GM23338 (cell line): ENCODE data around the gene PYCR2. TPM values are rescaled to one million over a fixed set of nuclear protein-coding genes. Genes with fewer than 3 reads are reported as not detected.

Source experiments
- ATAC-seq: fragments of 200-7000 bp; cut with Tn5 transposase; 3 replicates; pipeline ENCODE4 v1.9.1; 2020
- DNase-seq: peaks from one replicate; pipeline ENCODE4 v3.0.0-alpha.2; 2015; ENCODE audit warnings: low spot score
- H2AFZ ChIP-seq: fragments of 200-600 bp; sonication (generic); 2 replicates; pipeline ENCODE4 v1.8.0; 2016; ENCODE audit warnings: antibody characterized with exemption, mild to moderate bottlenecking, moderate library complexity
- H3F3A ChIP-seq: fragments of 200-600 bp; sonication (generic); replicated peaks from 2 replicates; pipeline ENCODE4 v1.8.0; 2017; ENCODE audit warnings: antibody characterized with exemption, mixed run types, low read depth
- H3K27ac ChIP-seq: fragments of 200-600 bp; sonication (generic); 2 replicates; pipeline ENCODE4 v1.6.1; 2016; ENCODE audit warnings: low read depth
- H3K27me3 ChIP-seq: fragments of 200-600 bp; sonication (generic); 2 replicates; pipeline ENCODE4 v1.8.0; 2016; ENCODE audit warnings: mild to moderate bottlenecking, mixed run types, moderate library complexity; ENCODE audit not compliant: insufficient read depth
- H3K36me3 ChIP-seq: fragments of 200-600 bp; sonication (generic); 2 replicates; pipeline ENCODE4 v1.8.0; 2016; ENCODE audit warnings: mild to moderate bottlenecking; ENCODE audit not compliant: insufficient read depth
- H3K4me1 ChIP-seq: fragments of 200-600 bp; sonication (generic); 2 replicates; pipeline ENCODE4 v1.8.0; 2016; ENCODE audit warnings: mild to moderate bottlenecking, moderate library complexity; ENCODE audit not compliant: insufficient read depth
- H3K4me2 ChIP-seq: fragments of 200-600 bp; sonication (generic); 2 replicates; pipeline ENCODE4 v1.7.1; 2017; ENCODE audit warnings: mixed run types
- H3K4me3 ChIP-seq: fragments of 200-600 bp; sonication (generic); 2 replicates; pipeline ENCODE4 v1.6.1; 2016; ENCODE audit warnings: mixed run types
- H3K79me2 ChIP-seq: fragments of 200-600 bp; sonication (generic); replicated peaks from 2 replicates; pipeline ENCODE4 v1.8.0; 2017; ENCODE audit warnings: mild to moderate bottlenecking; ENCODE audit not compliant: insufficient read depth
- H3K9me2 ChIP-seq: fragments of 200-600 bp; sonication (generic); 2 replicates; pipeline ENCODE4 v1.8.0; 2017; ENCODE audit not compliant: insufficient read depth
- H4K20me1 ChIP-seq: fragments of 200-600 bp; sonication (generic); replicated peaks from 2 replicates; pipeline ENCODE4 v1.8.0; 2017; ENCODE audit warnings: mild to moderate bottlenecking; ENCODE audit not compliant: insufficient read depth
- H3K27ac Mint-ChIP-seq: 2 replicates; pipeline ENCODE4 v1.8.0; 2020; ENCODE audit warnings: inconsistent platforms, mild to moderate bottlenecking, moderate library complexity, mixed read lengths
- H3K27me3 Mint-ChIP-seq: 3 replicates; pipeline ENCODE4 v1.8.0; 2022; ENCODE audit warnings: low read depth, mild to moderate bottlenecking, moderate library complexity, mixed read lengths, inconsistent platforms; ENCODE audit not compliant: insufficient read depth, poor library complexity
- H3K36me3 Mint-ChIP-seq: 3 replicates; pipeline ENCODE4 v1.8.0; 2021; ENCODE audit warnings: low read depth, mild to moderate bottlenecking, inconsistent platforms, moderate library complexity, mixed read lengths
- H3K4me1 Mint-ChIP-seq: 3 replicates; pipeline ENCODE4 v1.8.0; 2020; ENCODE audit warnings: mild to moderate bottlenecking, inconsistent platforms, mixed read lengths
- H3K4me3 Mint-ChIP-seq: 3 replicates; pipeline ENCODE4 v1.8.0; 2021; ENCODE audit warnings: moderate library complexity, mild to moderate bottlenecking, inconsistent platforms, mixed read lengths
- H3K9me3 Mint-ChIP-seq: 3 replicates; pipeline ENCODE4 v1.8.0; 2020; ENCODE audit warnings: moderate library complexity, mild to moderate bottlenecking, inconsistent platforms, mixed read lengths
- CREB1 ChIP-seq: fragments of 250-450 bp; sonication (Bioruptor Pico); IDR thresholded peaks from 2 replicates; pipeline ENCODE4 v1.5.0; 2020; ENCODE audit warnings: low read depth, mild to moderate bottlenecking, moderate library complexity
- EZH2 ChIP-seq: fragments of 200-600 bp; sonication (generic); IDR thresholded peaks from one replicate; pipeline ENCODE4 v1.8.0; 2017; ENCODE audit warnings: antibody characterized with exemption, mild to moderate bottlenecking, low read depth; ENCODE audit not compliant: unreplicated experiment
- EZH2phosphoT487 ChIP-seq: fragments of 200-600 bp; sonication (generic); IDR thresholded peaks from one replicate; pipeline ENCODE4 v1.8.1; 2018; ENCODE audit warnings: antibody characterized with exemption; ENCODE audit not compliant: unreplicated experiment
- JUNB ChIP-seq: IDR thresholded peaks from one replicate; pipeline ENCODE4 v1.6.1; 2016; ENCODE audit warnings: antibody characterized with exemption; ENCODE audit not compliant: unreplicated experiment
- NANOG ChIP-seq: IDR thresholded peaks from 2 replicates; pipeline ENCODE4 v1.6.1; 2016; ENCODE audit warnings: antibody characterized with exemption, borderline replicate concordance
- POLR2AphosphoS5 ChIP-seq: IDR thresholded peaks from 2 replicates; pipeline ENCODE4 v1.6.1; 2016; ENCODE audit warnings: antibody characterized with exemption, low read depth
- STAT1 ChIP-seq: IDR thresholded peaks from one replicate; pipeline ENCODE4 v1.6.1; 2016; ENCODE audit warnings: antibody characterized with exemption; ENCODE audit not compliant: unreplicated experiment
- ZNF114 ChIP-seq: fragments of 250-450 bp; sonication (Bioruptor Pico); IDR thresholded peaks from 2 replicates; pipeline ENCODE4 v1.5.0; 2020; ENCODE audit warnings: mild to moderate bottlenecking, moderate library complexity
- ZNF331 ChIP-seq: fragments of 250-450 bp; sonication (Bioruptor Pico); IDR thresholded peaks from 2 replicates; pipeline ENCODE4 v1.5.0; 2020; ENCODE audit warnings: low read depth, mild to moderate bottlenecking, moderate library complexity
- polyA plus RNA-seq: library from polyadenylated mRNA; unstranded; fragments of >200 nt; fragmentation: Nextera tagmentation; extraction: Ambion mirVana; gene quantifications from 2 replicates; pipeline ENCODE4 v1.2.1, GENCODE V29; 2016
- total RNA-seq: library from RNA; depleted of rRNA; stranded (reverse); fragments of >200 nt; shearing (Covaris generic); gene quantifications from 2 replicates; pipeline ENCODE4 v1.2.3, GENCODE V29; 2014
- TF ChIP-seq, protein P1 (sequence below): IDR thresholded peaks from 2 replicates; pipeline ENCODE4 v1.6.1; 2016; ENCODE audit warnings: antibody characterized with exemption
- TF ChIP-seq, protein P2 (sequence below): fragments of 250-450 bp; sonication (Bioruptor Pico); IDR thresholded peaks from 2 replicates; pipeline ENCODE4 v1.5.0; 2020; ENCODE audit warnings: mild to moderate bottlenecking, moderate library complexity
- TF ChIP-seq, protein P3 (sequence below): IDR thresholded peaks from one replicate; pipeline ENCODE4 v1.6.1; 2018; ENCODE audit warnings: antibody characterized with exemption; ENCODE audit not compliant: unreplicated experiment

The PYCR2 gene
- total and polyA plus RNA-seq, 2 experiments from 2014 or later: 89.1 to 109 TPM

DNA sequence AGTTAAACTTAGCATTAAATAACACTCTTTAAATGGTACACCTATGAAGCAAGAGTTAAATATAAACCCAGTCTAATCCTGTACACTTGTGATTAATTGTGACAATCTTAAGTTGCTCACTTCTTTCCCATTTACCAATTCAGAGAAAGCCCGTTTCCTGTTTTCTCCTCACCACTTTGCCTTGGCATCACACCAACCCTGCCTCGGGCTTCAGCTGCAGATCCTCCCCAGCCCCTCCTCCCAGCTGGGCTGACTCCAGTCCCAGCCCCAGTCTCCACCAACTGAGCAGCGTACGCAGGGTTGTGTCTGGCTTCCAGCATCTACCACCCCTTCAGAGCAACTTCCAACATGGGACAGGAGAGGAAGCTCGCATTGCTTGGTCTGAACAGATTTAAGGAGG lies 4.1 kb downstream of the PYCR2 start:
- no peak overlapping the region for H3K27ac Mint-ChIP-seq
- DNase-seq: no peak
- peaks cover 20% of the 10 kb centered on the region for H3K4me1 ChIP-seq

DNA sequence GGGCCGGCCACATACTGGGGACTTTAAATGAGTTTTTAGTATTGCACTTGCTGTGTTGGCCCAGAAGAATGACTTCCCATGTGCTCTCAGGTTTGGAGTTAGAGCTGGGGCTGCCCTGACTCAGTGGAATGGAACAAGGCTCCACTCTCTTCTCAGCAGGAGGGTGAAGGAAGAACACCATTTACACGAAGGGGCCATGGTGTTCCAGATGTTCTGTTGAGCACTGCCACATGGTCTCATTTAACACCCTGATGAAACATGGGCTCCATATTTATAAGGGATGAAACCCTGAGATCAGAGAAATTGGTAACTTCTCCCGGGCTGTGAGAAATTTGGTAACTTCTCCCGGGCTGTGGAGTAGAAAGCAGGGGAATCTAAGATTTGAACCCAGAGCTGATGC lies 5.8 kb downstream of the PYCR2 start:
- H3K27me3 ChIP-seq: no peaks in the 10 kb centered on the region
- H3K4me2 ChIP-seq: no peak overlapping the region
- H3K9me2 ChIP-seq: no peaks in the 10 kb centered on the region
- no peak overlapping the region for H3K4me3 ChIP-seq
- ATAC-seq: no peak
- H3F3A ChIP-seq: peaks cover 13% of the 10 kb centered on the region; the same call in 1 of the 2 replicates
- H3K27me3 Mint-ChIP-seq: peaks cover 5% of the 10 kb centered on the region
- H3K4me1 Mint-ChIP-seq: peaks cover 15% of the 10 kb centered on the region
- H3K4me1 ChIP-seq: peaks cover 12% of the 10 kb centered on the region
- H3K27ac Mint-ChIP-seq: no peak overlapping the region
- no peaks in the 10 kb centered on the region for H3K9me3 Mint-ChIP-seq
- peaks cover 62% of the 10 kb centered on the region for H3K36me3 Mint-ChIP-seq
- no peak overlapping the region for H3K4me3 Mint-ChIP-seq
- DNase-seq: no peak
- peak overlapping the region; percentile 21; the same call in 1 of the 2 replicates for H3K27ac ChIP-seq
- H2AFZ ChIP-seq: no peak overlapping the region
- H3K36me3 ChIP-seq: peaks cover 34% of the 10 kb centered on the region
- peaks cover 12% of the 10 kb centered on the region; the same call in 1 of the 2 replicates for H4K20me1 ChIP-seq
- peaks cover 16% of the 10 kb centered on the region for H3K79me2 ChIP-seq
- no peak for TF ChIP-seq EZH2phosphoT487
- TF ChIP-seq, protein P1, sequence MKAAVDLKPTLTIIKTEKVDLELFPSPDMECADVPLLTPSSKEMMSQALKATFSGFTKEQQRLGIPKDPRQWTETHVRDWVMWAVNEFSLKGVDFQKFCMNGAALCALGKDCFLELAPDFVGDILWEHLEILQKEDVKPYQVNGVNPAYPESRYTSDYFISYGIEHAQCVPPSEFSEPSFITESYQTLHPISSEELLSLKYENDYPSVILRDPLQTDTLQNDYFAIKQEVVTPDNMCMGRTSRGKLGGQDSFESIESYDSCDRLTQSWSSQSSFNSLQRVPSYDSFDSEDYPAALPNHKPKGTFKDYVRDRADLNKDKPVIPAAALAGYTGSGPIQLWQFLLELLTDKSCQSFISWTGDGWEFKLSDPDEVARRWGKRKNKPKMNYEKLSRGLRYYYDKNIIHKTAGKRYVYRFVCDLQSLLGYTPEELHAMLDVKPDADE: no peak
- TF ChIP-seq ZNF331 (CRISPR knock-in tag): no peak
- TF ChIP-seq STAT1: no peak
- TF ChIP-seq, protein P2, sequence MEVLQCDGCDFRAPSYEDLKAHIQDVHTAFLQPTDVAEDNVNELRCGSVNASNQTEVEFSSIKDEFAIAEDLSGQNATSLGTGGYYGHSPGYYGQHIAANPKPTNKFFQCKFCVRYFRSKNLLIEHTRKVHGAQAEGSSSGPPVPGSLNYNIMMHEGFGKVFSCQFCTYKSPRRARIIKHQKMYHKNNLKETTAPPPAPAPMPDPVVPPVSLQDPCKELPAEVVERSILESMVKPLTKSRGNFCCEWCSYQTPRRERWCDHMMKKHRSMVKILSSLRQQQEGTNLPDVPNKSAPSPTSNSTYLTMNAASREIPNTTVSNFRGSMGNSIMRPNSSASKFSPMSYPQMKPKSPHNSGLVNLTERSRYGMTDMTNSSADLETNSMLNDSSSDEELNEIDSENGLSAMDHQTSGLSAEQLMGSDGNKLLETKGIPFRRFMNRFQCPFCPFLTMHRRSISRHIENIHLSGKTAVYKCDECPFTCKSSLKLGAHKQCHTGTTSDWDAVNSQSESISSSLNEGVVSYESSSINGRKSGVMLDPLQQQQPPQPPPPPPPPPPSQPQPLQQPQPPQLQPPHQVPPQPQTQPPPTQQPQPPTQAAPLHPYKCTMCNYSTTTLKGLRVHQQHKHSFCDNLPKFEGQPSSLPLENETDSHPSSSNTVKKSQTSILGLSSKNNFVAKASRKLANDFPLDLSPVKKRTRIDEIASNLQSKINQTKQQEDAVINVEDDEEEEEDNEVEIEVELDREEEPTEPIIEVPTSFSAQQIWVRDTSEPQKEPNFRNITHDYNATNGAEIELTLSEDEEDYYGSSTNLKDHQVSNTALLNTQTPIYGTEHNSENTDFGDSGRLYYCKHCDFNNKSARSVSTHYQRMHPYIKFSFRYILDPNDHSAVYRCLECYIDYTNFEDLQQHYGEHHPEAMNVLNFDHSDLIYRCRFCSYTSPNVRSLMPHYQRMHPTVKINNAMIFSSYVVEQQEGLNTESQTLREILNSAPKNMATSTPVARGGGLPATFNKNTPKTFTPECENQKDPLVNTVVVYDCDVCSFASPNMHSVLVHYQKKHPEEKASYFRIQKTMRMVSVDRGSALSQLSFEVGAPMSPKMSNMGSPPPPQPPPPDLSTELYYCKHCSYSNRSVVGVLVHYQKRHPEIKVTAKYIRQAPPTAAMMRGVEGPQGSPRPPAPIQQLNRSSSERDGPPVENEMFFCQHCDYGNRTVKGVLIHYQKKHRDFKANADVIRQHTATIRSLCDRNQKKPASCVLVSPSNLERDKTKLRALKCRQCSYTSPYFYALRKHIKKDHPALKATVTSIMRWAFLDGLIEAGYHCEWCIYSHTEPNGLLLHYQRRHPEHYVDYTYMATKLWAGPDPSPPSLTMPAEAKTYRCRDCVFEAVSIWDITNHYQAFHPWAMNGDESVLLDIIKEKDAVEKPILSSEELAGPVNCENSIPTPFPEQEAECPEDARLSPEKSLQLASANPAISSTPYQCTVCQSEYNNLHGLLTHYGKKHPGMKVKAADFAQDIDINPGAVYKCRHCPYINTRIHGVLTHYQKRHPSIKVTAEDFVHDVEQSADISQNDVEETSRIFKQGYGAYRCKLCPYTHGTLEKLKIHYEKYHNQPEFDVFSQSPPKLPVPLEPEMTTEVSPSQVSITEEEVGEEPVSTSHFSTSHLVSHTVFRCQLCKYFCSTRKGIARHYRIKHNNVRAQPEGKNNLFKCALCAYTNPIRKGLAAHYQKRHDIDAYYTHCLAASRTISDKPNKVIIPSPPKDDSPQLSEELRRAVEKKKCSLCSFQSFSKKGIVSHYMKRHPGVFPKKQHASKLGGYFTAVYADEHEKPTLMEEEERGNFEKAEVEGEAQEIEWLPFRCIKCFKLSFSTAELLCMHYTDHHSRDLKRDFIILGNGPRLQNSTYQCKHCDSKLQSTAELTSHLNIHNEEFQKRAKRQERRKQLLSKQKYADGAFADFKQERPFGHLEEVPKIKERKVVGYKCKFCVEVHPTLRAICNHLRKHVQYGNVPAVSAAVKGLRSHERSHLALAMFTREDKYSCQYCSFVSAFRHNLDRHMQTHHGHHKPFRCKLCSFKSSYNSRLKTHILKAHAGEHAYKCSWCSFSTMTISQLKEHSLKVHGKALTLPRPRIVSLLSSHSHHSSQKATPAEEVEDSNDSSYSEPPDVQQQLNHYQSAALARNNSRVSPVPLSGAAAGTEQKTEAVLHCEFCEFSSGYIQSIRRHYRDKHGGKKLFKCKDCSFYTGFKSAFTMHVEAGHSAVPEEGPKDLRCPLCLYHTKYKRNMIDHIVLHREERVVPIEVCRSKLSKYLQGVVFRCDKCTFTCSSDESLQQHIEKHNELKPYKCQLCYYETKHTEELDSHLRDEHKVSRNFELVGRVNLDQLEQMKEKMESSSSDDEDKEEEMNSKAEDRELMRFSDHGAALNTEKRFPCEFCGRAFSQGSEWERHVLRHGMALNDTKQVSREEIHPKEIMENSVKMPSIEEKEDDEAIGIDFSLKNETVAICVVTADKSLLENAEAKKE: no peak
- TF ChIP-seq ZNF114 (CRISPR knock-in tag): no peak

More for the DNA sequence above, 4.1 kb downstream of the PYCR2 start:
- peaks cover 34% of the 10 kb centered on the region for H3K36me3 ChIP-seq
- H3K27me3 ChIP-seq: no peaks in the 10 kb centered on the region
- ATAC-seq: no peak
- TF ChIP-seq POLR2AphosphoS5: no peak
- no peak for TF ChIP-seq JUNB
- TF ChIP-seq ZNF114 (CRISPR knock-in tag): no peak
- TF ChIP-seq ZNF331 (CRISPR knock-in tag): no peak
- no peak for TF ChIP-seq NANOG
- no peak for TF ChIP-seq EZH2phosphoT487
- no peak for TF ChIP-seq EZH2
- TF ChIP-seq, protein P3, sequence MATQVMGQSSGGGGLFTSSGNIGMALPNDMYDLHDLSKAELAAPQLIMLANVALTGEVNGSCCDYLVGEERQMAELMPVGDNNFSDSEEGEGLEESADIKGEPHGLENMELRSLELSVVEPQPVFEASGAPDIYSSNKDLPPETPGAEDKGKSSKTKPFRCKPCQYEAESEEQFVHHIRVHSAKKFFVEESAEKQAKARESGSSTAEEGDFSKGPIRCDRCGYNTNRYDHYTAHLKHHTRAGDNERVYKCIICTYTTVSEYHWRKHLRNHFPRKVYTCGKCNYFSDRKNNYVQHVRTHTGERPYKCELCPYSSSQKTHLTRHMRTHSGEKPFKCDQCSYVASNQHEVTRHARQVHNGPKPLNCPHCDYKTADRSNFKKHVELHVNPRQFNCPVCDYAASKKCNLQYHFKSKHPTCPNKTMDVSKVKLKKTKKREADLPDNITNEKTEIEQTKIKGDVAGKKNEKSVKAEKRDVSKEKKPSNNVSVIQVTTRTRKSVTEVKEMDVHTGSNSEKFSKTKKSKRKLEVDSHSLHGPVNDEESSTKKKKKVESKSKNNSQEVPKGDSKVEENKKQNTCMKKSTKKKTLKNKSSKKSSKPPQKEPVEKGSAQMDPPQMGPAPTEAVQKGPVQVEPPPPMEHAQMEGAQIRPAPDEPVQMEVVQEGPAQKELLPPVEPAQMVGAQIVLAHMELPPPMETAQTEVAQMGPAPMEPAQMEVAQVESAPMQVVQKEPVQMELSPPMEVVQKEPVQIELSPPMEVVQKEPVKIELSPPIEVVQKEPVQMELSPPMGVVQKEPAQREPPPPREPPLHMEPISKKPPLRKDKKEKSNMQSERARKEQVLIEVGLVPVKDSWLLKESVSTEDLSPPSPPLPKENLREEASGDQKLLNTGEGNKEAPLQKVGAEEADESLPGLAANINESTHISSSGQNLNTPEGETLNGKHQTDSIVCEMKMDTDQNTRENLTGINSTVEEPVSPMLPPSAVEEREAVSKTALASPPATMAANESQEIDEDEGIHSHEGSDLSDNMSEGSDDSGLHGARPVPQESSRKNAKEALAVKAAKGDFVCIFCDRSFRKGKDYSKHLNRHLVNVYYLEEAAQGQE: no peak
- TF ChIP-seq STAT1: no peak
- TF ChIP-seq CREB1: no peak
- no peak overlapping the region for H3K4me3 ChIP-seq
- H3F3A ChIP-seq: peaks cover 14% of the 10 kb centered on the region
- Mint-ChIP-seq H3K27me3 (peaks cover 14% of the 10 kb centered on the region), H3K36me3 (peaks cover 64% of the 10 kb centered on the region), H3K4me1 (peaks cover 15% of the 10 kb centered on the region), H3K4me3 (no peak overlapping the region), H3K9me3 (no peaks in the 10 kb centered on the region)
- no peak overlapping the region for H2AFZ ChIP-seq
- peaks cover 22% of the 10 kb centered on the region for H3K79me2 ChIP-seq
- no peak overlapping the region for H3K27ac ChIP-seq
- no peaks in the 10 kb centered on the region for H3K9me2 ChIP-seq
- no peak overlapping the region for H3K4me2 ChIP-seq
- H4K20me1 ChIP-seq: peaks cover 13% of the 10 kb centered on the region; the same call in 1 of the 2 replicates
